ENCODE data around the gene ATP6AP2. TPM values are rescaled to one million over a fixed set of nuclear protein-coding genes. Genes with fewer than 3 reads are reported as not detected.
"Not testable (repeated sequence)": the region's sequence is repeated elsewhere in the genome, so short reads cannot be mapped to it uniquely, and the experiment has no call there.

The ATP6AP2 gene
- total and polyA plus RNA-seq, 2 of the 4 experiments (the other 2 are of a cell fraction), result 76.2 to 175 TPM

DNA sequence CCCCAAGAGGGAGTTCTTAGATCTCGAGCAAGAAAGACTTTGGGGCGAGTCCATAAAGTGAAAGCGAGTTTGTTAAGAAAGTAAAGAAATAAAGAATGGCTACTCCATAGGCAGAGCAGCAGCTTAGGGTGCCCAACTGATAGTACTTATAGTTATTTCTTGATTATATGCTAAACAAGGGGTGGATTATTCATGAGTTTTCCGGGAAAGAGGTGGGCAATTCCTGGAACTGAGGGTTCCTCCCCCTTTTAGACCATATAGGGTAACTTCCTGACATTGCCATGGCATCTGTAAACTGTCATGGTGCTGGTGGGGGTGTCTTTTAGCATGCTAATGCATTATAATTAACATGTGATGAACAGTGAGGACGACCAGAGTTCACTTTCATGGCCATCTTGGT is 9.6 kb upstream of the ATP6AP2 start:
- intact Hi-C loops (cut with micrococcal nuclease); H2BK20ac ChIP-seq (ENCODE audit: low read depth, low read length); H2BK5ac ChIP-seq (ENCODE audit: low read depth, low read length, poor library complexity, severe bottlenecking); H3K79me1 ChIP-seq (ENCODE audit: low read depth in 1 of 2, low read length in 2 of 2); H3K4me1 ChIP-seq (ENCODE audit: control insufficient read depth, insufficient read depth, low read length); in situ Hi-C loops (cut with MboI; ENCODE audit: low sequenced_read_pairs); H3K4ac ChIP-seq (ENCODE audit: low read depth, low read length); H3K18ac ChIP-seq (ENCODE audit: low read depth, low read length); H3K14ac ChIP-seq (replicated peaks; ENCODE audit: low read depth, low read length); H3K9me1 ChIP-seq (ENCODE audit: insufficient read depth, low read length); H3K4me3 ChIP-seq (ENCODE audit: insufficient read depth, low read depth, low read length); H3K23ac ChIP-seq (ENCODE audit: low read depth, low read length); H4K91ac ChIP-seq (ENCODE audit: insufficient read depth, low read depth, low read length); DNase-seq; ATAC-seq (ENCODE audit: low read depth); H4K5ac ChIP-seq (ENCODE audit: low read depth, low read length); H3K27ac ChIP-seq (ENCODE audit: insufficient read depth, low read length); POLR2A ChIA-PET (ENCODE audit: unreplicated experiment); dilution Hi-C loops (cut with HindIII; ENCODE audit: low sequenced_read_pairs, unreplicated experiment); H4K20me1 ChIP-seq (ENCODE audit: insufficient read depth, low read length); H2AFZ ChIP-seq (replicated peaks; ENCODE audit: low read length, poor library complexity); H3K4me2 ChIP-seq (ENCODE audit: low read depth, low read length); H2BK15ac ChIP-seq (ENCODE audit: low read depth, low read length); H3K56ac ChIP-seq (ENCODE audit: extremely low read depth, insufficient read depth, low read length); H4K8ac ChIP-seq (ENCODE audit: low read depth in 2 of 2, low read length in 2 of 2); H3K9me3 ChIP-seq (ENCODE audit: control insufficient read depth, insufficient read depth, low read length); H3K36me3 ChIP-seq (ENCODE audit: control insufficient read depth, insufficient read depth, low read length); H2AK5ac ChIP-seq (ENCODE audit: low read depth, low read length); H2BK120ac ChIP-seq (ENCODE audit: low read depth, low read length); CTCF ChIA-PET; H2AK9ac ChIP-seq (replicated peaks; ENCODE audit: low read depth, low read length, poor library complexity); H3K9ac ChIP-seq (ENCODE audit: low read depth, low read length); BruUV-seq (replicated peaks): not testable (repeated sequence)
- H3K27me3 ChIP-seq (ENCODE audit: control insufficient read depth, insufficient read depth, low read length), result peaks cover 20% of the 10 kb centered on the region
- WGBS, 2 experiments (ENCODE audit: extremely low coverage in 2 of 2, insufficient read length in 1 of 2), result 80% methylated on average over 1 of the region's 5 CpGs; no CpG with 5 or more reads in 1 of the 2 experiments

All from IMR-90 (cell line).